Thoracic aorta (tissue), 2 donors: ENCODE measurements around the gene UNC119B. TPM values are rescaled to one million over a fixed set of nuclear protein-coding genes. Genes with fewer than 3 reads are reported as not detected.

Source experiments
- ATAC-seq: fragments of 150-250 bp; one replicate; pipeline ENCODE4 v1.8.0; 2017; ENCODE audit warnings: low read depth; ENCODE audit not compliant: insufficient number of reproducible peaks, low FRiP score
- DNase-seq: peaks from one replicate; pipeline ENCODE4 v3.0.0-alpha.2; 2020; ENCODE audit warnings: low spot score
- H3K27ac ChIP-seq, 2 donors: fragments of 200-600 bp; sonication (generic); 1 replicate in 1 of 2; 2 replicates in 1 of 2; pipeline ENCODE4 v1.5.1; 2016; ENCODE audit warnings: mild to moderate bottlenecking in 2 of 2, moderate library complexity in 2 of 2
- H3K27me3 ChIP-seq: fragments of 200-600 bp; sonication (generic); replicated peaks from 2 replicates; pipeline ENCODE4 v1.6.0; 2016; ENCODE audit warnings: mild to moderate bottlenecking; ENCODE audit not compliant: insufficient read depth
- H3K36me3 ChIP-seq: fragments of 200-600 bp; sonication (generic); one replicate; pipeline ENCODE4 v1.5.1; 2016
- H3K4me1 ChIP-seq, 2 donors: fragments of 200-600 bp; sonication (generic); 1 replicate in 1 of 2; 2 replicates in 1 of 2; pipeline versions ENCODE4 v1.5.1 to v1.6.0; 2016; ENCODE audit warnings: low read depth in 2 of 2, mild to moderate bottlenecking in 1 of 2; ENCODE audit not compliant: control insufficient read depth in 1 of 2
- H3K4me3 ChIP-seq: fragments of 200-600 bp; sonication (generic); 2 replicates; pipeline ENCODE4 v1.5.1; 2016; ENCODE audit warnings: mild to moderate bottlenecking
- H3K9me3 ChIP-seq: fragments of 200-600 bp; sonication (generic); 2 replicates; pipeline ENCODE4 v1.5.1; 2016
- total RNA-seq, 2 donors: library from RNA; depleted of rRNA; stranded (reverse); fragments of >200 nt; gene quantifications; one replicate each; pipeline versions ENCODE4 v1.1.0 to v1.2.3, GENCODE V29; 2016
- TF ChIP-seq, protein P1 (sequence below): fragments of 200-600 bp; sonication (generic); IDR thresholded peaks from one replicate; pipeline ENCODE4 v1.5.1; 2019; ENCODE audit warnings: antibody characterized with exemption

UNC119B gene
- total RNA-seq, 2 donors from 2014 or later: 26.0 to 26.8 TPM

GRCh38 chr12:120689397-120690082 lies 20.7 kb upstream of the UNC119B start:
- TF ChIP-seq, protein P1, sequence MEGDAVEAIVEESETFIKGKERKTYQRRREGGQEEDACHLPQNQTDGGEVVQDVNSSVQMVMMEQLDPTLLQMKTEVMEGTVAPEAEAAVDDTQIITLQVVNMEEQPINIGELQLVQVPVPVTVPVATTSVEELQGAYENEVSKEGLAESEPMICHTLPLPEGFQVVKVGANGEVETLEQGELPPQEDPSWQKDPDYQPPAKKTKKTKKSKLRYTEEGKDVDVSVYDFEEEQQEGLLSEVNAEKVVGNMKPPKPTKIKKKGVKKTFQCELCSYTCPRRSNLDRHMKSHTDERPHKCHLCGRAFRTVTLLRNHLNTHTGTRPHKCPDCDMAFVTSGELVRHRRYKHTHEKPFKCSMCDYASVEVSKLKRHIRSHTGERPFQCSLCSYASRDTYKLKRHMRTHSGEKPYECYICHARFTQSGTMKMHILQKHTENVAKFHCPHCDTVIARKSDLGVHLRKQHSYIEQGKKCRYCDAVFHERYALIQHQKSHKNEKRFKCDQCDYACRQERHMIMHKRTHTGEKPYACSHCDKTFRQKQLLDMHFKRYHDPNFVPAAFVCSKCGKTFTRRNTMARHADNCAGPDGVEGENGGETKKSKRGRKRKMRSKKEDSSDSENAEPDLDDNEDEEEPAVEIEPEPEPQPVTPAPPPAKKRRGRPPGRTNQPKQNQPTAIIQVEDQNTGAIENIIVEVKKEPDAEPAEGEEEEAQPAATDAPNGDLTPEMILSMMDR: no peak
- Histone ChIP-seq H3K4me1 (peaks cover 19 to 27% of the 10 kb centered on the region in 2 donors), H3K36me3 (peaks cover 7% of the 10 kb centered on the region), H3K9me3 (no peaks in the 10 kb centered on the region), H3K27ac (no peak overlapping the region), H3K4me3 (peak overlapping the region; percentile 93), H3K27me3 (no peaks in the 10 kb centered on the region)
- DNase-seq: no peak
- ATAC-seq: no peak

- Histone ChIP-seq H3K36me3 (peaks cover 12% of the 10 kb centered on the region), H3K9me3 (no peaks in the 10 kb centered on the region), H3K27me3 (no peaks in the 10 kb centered on the region), H3K4me1 (peaks cover 19 to 27% of the 10 kb centered on the region in 2 donors), H3K27ac (no peak overlapping the region), H3K4me3 (no peak overlapping the region)
- TF ChIP-seq, protein P1: no peak
- no peak for DNase-seq
- no peak for ATAC-seq
Measured at GRCh38 chr12:120690083-120690450, 20.2 kb upstream of the UNC119B start.

GRCh38 chr12:120690978-120691377 lies 19.3 kb upstream of the UNC119B start:
- ATAC-seq (no peak), DNase-seq (no peak)
- peaks cover 15 to 27% of the 10 kb centered on the region in 2 donors for H3K4me1 ChIP-seq
- H3K4me3 ChIP-seq: no peak overlapping the region
- H3K9me3 ChIP-seq: no peaks in the 10 kb centered on the region
- H3K27ac ChIP-seq: no peak overlapping the region
- no peaks in the 10 kb centered on the region for H3K27me3 ChIP-seq
- TF ChIP-seq, protein P1: no peak
- peaks cover 20% of the 10 kb centered on the region for H3K36me3 ChIP-seq

DNA sequence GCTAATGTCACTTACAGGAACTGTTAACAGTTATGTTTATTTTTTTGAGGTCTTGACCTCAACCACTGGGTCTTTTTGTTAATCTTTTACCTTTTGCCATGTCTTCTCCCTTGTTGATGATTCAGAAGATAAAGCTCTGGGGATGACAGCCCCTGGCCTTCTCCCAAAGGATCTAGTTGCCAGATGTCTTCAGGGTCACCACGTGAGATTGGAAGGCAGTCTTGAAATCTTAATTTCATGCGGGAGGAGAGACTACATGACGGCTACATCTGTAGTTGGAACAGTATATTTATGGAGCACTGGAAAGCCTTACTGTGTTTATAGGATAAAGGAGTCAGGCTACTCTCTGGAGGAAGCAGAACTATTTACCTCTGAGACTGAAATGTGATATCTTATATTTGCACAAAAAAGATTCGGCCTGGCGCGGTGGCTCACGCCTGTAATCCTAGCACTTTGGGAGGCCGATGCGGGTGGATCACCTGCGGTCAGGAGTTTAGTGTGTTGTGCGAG lies 17.7 kb upstream of the UNC119B start:
- H3K27ac ChIP-seq: no peak overlapping the region
- H3K36me3 ChIP-seq: peaks cover 31% of the 10 kb centered on the region
- no peak for ATAC-seq
- H3K27me3 ChIP-seq: no peaks in the 10 kb centered on the region
- H3K9me3 ChIP-seq: no peaks in the 10 kb centered on the region
- no peak for DNase-seq
- TF ChIP-seq, protein P1: no peak
- H3K4me1 ChIP-seq: peaks cover 15 to 27% of the 10 kb centered on the region in 2 donors
- no peak overlapping the region for H3K4me3 ChIP-seq

DNA sequence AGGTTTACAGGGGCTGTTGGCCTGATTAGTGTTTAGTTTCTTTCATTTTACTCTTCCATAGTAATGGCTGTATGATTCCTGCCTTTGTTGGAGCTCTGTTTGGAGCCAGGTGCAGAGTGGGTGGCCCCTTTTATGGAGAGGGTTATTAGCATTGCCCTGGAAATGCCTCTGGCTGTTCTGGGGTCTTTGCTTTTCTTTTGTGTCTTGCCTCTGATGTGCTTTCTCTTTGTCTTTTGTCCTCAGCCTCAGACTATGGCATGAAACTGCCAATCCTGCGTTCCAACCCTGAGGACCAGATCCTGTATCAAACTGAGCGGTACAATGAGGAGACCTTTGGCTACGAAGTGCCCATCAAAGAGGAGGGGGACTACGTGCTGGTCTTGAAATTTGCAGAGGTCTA lies 16.4 kb upstream of the UNC119B start:
- H3K4me3 ChIP-seq: no peak overlapping the region
- DNase-seq: no peak
- H3K4me1 ChIP-seq: peaks cover 8 to 16% of the 10 kb centered on the region in 2 donors
- TF ChIP-seq, protein P1: no peak
- H3K36me3 ChIP-seq: peaks cover 38% of the 10 kb centered on the region
- no peaks in the 10 kb centered on the region for H3K27me3 ChIP-seq
- no peak for ATAC-seq
- H3K9me3 ChIP-seq: no peaks in the 10 kb centered on the region
- no peak overlapping the region for H3K27ac ChIP-seq
